SK-N-SH treated with all-trans-retinoic acid at 6 μM for 48 hours (cell line): ENCODE data around the gene SLC25A22.

Source experiments
- CREB5 ChIP-seq: fragments of 250-450 bp; sonication (Bioruptor Pico); IDR thresholded peaks from 2 replicates; pipeline ENCODE4 v1.5.1; 2020; ENCODE audit warnings: low read depth, mild to moderate bottlenecking, moderate library complexity
- ESRRG ChIP-seq: fragments of 250-450 bp; sonication (Bioruptor Pico); IDR thresholded peaks from 2 replicates; pipeline ENCODE4 v1.6.1; 2021; ENCODE audit warnings: mild to moderate bottlenecking
- SNAI2 ChIP-seq: fragments of 250-450 bp; sonication (Bioruptor Pico); IDR thresholded peaks from 2 replicates; pipeline ENCODE4 v1.5.0; 2020; ENCODE audit warnings: mild to moderate bottlenecking, moderate library complexity
- TOX ChIP-seq: fragments of 250-450 bp; sonication (Bioruptor Pico); IDR thresholded peaks from 2 replicates; pipeline ENCODE4 v1.8.0; 2021; ENCODE audit warnings: mild to moderate bottlenecking, moderate library complexity, borderline replicate concordance
- ZFP3 ChIP-seq: fragments of 250-450 bp; sonication (Bioruptor Pico); IDR thresholded peaks from 2 replicates; pipeline ENCODE4 v1.5.0; 2020; ENCODE audit warnings: mild to moderate bottlenecking, moderate library complexity
- ZFP30 ChIP-seq: fragments of 450-650 bp; formaldehyde crosslinking; IDR thresholded peaks from 2 replicates; pipeline ENCODE4 v1.5.0; 2022; ENCODE audit warnings: mild to moderate bottlenecking, moderate library complexity

GRCh38 chr11:810040-810567 lies 12.0 kb upstream of the SLC25A22 start:
- no peak for TF ChIP-seq TOX (CRISPR knock-in tag)
- TF ChIP-seq ZFP30 (CRISPR knock-in tag): no peak
- TF ChIP-seq SNAI2 (CRISPR knock-in tag): no peak
- TF ChIP-seq ESRRG: no peak
- no peak for TF ChIP-seq CREB5 (CRISPR knock-in tag)
- TF ChIP-seq ZFP3: no peak
